IPS DF 19.7 (cell line): ENCODE measurements around the gene ADARB2.
"Not testable (repeated sequence)": the region's sequence is repeated elsewhere in the genome, so short reads cannot be mapped to it uniquely, and the experiment has no call there.

Source experiments
- DNase-seq: peaks from one replicate; pipeline ENCODE4 v3.0.0-alpha.2; 2013; ENCODE audit warnings: low read depth, low spot score

Gene ADARB2

GRCh38 chr10:1398626-1399410, 338.5 kb downstream of the ADARB2 start:
- DNase-seq: no peak

GRCh38 chr10:1398116-1398515, 339.2 kb downstream of the ADARB2 start:
- not testable (repeated sequence) for DNase-seq

GRCh38 chr10:1396297-1396635, 341.1 kb downstream of the ADARB2 start:
- no peak for DNase-seq

- DNase-seq: no peak
These were observed 341.6 kb downstream of the ADARB2 start for GRCh38 chr10:1395481-1396296.

- no peak for DNase-seq
These were observed 342.3 kb downstream of the ADARB2 start for GRCh38 chr10:1395025-1395480.

- DNase-seq: no peak
These were observed 343.0 kb downstream of the ADARB2 start for GRCh38 chr10:1394155-1394912.

GRCh38 chr10:1393481-1393880, 343.8 kb downstream of the ADARB2 start:
- no peak for DNase-seq

GRCh38 chr10:1392127-1392526, 345.2 kb downstream of the ADARB2 start:
- DNase-seq: no peak

GRCh38 chr10:1390200-1390599, 347.1 kb downstream of the ADARB2 start:
- no peak for DNase-seq

GRCh38 chr10:1384026-1384425, 353.3 kb downstream of the ADARB2 start:
- no peak for DNase-seq

- no peak for DNase-seq
These were observed 354.6 kb downstream of the ADARB2 start for GRCh38 chr10:1382711-1383110.

- no peak for DNase-seq
These were observed 356.0 kb downstream of the ADARB2 start for GRCh38 chr10:1381339-1381738.

- DNase-seq: no peak
These were observed 357.1 kb downstream of the ADARB2 start for GRCh38 chr10:1380088-1380671.

- no peak for DNase-seq
These were observed 357.7 kb downstream of the ADARB2 start for GRCh38 chr10:1379601-1380000.

- no peak for DNase-seq
These were observed 358.9 kb downstream of the ADARB2 start for GRCh38 chr10:1378473-1378872.

- no peak for DNase-seq
These were observed 359.5 kb downstream of the ADARB2 start for GRCh38 chr10:1377740-1378397.

- DNase-seq: no peak
These were observed 360.1 kb downstream of the ADARB2 start for GRCh38 chr10:1377231-1377630.

GRCh38 chr10:1376384-1376945, 360.9 kb downstream of the ADARB2 start:
- DNase-seq: no peak

- no peak for DNase-seq
These were observed 361.8 kb downstream of the ADARB2 start for GRCh38 chr10:1375346-1376170.
